ENCODE results near the gene USH1G. TPM values are rescaled to one million over a fixed set of nuclear protein-coding genes. Genes with fewer than 3 reads are reported as not detected.

The USH1G gene
- total RNA-seq, 1 experiment from 2014 or later = 0.48 TPM

DNA sequence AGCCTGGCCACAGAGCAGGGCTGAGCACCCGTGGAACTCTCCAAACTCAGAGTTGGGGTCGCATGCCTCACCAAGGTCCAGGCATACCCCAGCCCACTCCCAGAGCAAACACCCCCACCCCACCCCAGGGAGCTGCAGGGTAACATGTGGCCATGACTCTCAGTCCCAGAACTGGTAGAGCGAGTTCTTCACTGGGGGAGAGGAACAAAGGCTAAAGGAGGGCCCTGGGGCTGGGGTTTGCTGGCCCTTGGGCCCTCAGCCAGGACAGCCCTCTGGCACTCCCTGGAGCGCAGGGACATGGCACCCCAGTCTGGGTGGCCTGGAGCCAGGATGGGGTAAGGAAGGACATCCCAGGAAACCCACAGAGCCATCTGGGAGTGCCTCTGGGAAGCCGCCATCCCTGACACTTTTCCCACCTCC is 45.3 kb upstream of the USH1G start:
- TF ChIP-seq, protein P1, sequence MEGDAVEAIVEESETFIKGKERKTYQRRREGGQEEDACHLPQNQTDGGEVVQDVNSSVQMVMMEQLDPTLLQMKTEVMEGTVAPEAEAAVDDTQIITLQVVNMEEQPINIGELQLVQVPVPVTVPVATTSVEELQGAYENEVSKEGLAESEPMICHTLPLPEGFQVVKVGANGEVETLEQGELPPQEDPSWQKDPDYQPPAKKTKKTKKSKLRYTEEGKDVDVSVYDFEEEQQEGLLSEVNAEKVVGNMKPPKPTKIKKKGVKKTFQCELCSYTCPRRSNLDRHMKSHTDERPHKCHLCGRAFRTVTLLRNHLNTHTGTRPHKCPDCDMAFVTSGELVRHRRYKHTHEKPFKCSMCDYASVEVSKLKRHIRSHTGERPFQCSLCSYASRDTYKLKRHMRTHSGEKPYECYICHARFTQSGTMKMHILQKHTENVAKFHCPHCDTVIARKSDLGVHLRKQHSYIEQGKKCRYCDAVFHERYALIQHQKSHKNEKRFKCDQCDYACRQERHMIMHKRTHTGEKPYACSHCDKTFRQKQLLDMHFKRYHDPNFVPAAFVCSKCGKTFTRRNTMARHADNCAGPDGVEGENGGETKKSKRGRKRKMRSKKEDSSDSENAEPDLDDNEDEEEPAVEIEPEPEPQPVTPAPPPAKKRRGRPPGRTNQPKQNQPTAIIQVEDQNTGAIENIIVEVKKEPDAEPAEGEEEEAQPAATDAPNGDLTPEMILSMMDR (IDR thresholded peaks at IDR 0.05; ENCODE audit: insufficient read depth in 1 of 2, low read depth in 1 of 2, low read length in 1 of 2, severe bottlenecking in 1 of 2, unreplicated experiment in 1 of 2) = no peak
- intact Hi-C loops (cut with micrococcal nuclease; ENCODE audit: unreplicated experiment) = no loop called here
- H3K36me3 ChIP-seq (ENCODE audit: control insufficient read depth, insufficient read depth, low read length) = no peaks in the 10 kb centered on the region
- H3K4me3 ChIP-seq (ENCODE audit: low read depth, low read length) = no peak overlapping the region
- POLR2A ChIA-PET = interaction anchor here (1.0 kb wide), 1 partner anchor 19 kb away, joined by 4 read pairs; the partner anchor contains the start of gene CDR2L
- Mint-ChIP-seq H3K27me3 (ENCODE audit: insufficient read depth, unreplicated experiment) (no peaks in the 10 kb centered on the region), H3K9me3 (ENCODE audit: unreplicated experiment) (no peaks in the 10 kb centered on the region), H3K4me3 (ENCODE audit: unreplicated experiment) (peak overlapping the region; percentile 27), H3K36me3 (ENCODE audit: insufficient read depth, unreplicated experiment) (peaks cover 6% of the 10 kb centered on the region), H3K27ac (ENCODE audit: unreplicated experiment) (peak overlapping the region; percentile 83), H3K4me1 (ENCODE audit: low read depth, unreplicated experiment) (peaks cover 28% of the 10 kb centered on the region)
- DNase-seq = peak; percentile 73 to 78
- no peaks in the 10 kb centered on the region for H3K27me3 ChIP-seq (replicated peaks; ENCODE audit: control insufficient read depth, insufficient read depth, low read length)
- H3K9me3 ChIP-seq = no peaks in the 10 kb centered on the region
- CTCF ChIA-PET = interaction anchor here (0.6 to 1.5 kb wide), 4 partner anchors 19 to 91 kb away, joined by 3 to 12 read pairs (median 4); partner anchors contain the start of genes CDR2L and MRPL58
- BruUV-seq (replicated peaks) = no TSS peak
- H3K4me1 ChIP-seq = peaks cover 36% of the 10 kb centered on the region

DNA sequence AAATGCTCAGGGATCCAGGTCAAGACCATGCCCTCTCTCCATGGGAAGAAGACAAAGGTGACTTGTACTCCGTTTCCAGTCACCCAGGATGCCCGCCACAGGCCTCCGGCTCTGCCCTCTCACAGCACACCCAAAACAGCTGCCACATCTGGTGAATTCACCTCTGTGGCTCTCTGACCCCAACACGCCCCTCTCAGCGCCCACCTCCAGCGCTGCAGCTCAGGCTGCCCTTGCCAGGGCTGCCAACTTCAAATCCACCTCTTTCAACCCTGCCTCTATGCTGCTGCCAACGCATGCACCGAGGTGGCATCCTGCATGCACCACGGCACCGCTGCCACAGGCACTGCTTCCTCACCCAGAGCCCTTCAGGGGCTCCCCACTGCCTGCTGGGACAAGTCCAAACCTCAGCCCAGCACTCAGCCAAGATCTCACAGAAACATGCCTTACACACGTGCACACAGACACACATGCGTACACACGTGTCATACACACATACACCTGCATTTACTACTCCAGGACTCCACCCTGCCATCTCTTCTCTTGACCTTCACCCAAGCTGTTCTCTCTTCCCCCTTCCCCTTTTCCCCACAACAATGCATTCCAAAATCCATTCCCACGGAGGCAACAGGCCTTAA is 42.0 kb upstream of the USH1G start:
- no TSS peak for BruUV-seq (replicated peaks)
- intact Hi-C loops (cut with micrococcal nuclease; ENCODE audit: unreplicated experiment) = no loop called here
- no peak for DNase-seq
- Histone ChIP-seq H3K9me3 (no peaks in the 10 kb centered on the region), H3K4me1 (peaks cover 23% of the 10 kb centered on the region), H3K36me3 (ENCODE audit: control insufficient read depth, insufficient read depth, low read length) (no peaks in the 10 kb centered on the region), H3K27me3 (replicated peaks; ENCODE audit: control insufficient read depth, insufficient read depth, low read length) (no peaks in the 10 kb centered on the region), H3K4me3 (ENCODE audit: low read depth, low read length) (no peak overlapping the region)
- POLR2A ChIA-PET = no interaction called here
- Mint-ChIP-seq H3K36me3 (ENCODE audit: insufficient read depth, unreplicated experiment) (peaks cover 17% of the 10 kb centered on the region), H3K4me1 (ENCODE audit: low read depth, unreplicated experiment) (peaks cover 29% of the 10 kb centered on the region), H3K27ac (ENCODE audit: unreplicated experiment) (no peak overlapping the region), H3K27me3 (ENCODE audit: insufficient read depth, unreplicated experiment) (no peaks in the 10 kb centered on the region), H3K9me3 (ENCODE audit: unreplicated experiment) (no peaks in the 10 kb centered on the region), H3K4me3 (ENCODE audit: unreplicated experiment) (no peak overlapping the region)
- TF ChIP-seq, protein P1 (IDR thresholded peaks at IDR 0.05; ENCODE audit: insufficient read depth in 1 of 2, low read depth in 1 of 2, low read length in 1 of 2, severe bottlenecking in 1 of 2, unreplicated experiment in 1 of 2) = no peak
- CTCF ChIA-PET = no interaction called here

DNA sequence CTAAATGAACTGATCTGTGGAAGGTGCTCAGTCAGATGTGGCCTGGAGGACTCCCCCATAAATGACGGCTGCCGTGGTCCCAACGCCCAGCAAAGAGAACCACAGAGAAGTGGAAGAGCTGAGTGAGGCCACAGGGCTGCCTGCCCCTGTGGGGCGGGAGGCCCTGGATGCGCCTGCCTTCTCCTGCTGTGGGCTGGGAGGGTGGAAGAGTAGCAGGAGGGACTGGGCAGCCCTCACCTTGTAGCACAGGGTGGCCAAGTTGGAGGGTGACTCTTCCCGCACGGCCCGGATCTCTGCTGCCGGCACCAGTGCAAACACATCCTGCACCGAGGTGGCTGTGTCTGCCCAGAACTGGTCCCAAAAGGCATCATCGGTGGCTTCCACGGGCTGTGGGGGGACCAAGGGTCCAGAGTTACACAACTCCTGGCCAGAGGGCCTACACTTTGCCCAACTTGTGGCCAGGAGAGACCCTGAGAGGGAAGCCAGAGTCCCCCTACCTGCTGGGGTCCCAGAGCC is 41.2 kb upstream of the USH1G start:
- no TSS peak for BruUV-seq (replicated peaks)
- no peak overlapping the region for H3K4me3 ChIP-seq (ENCODE audit: low read depth, low read length)
- H3K27ac Mint-ChIP-seq (ENCODE audit: unreplicated experiment) = no peak overlapping the region
- H3K4me3 Mint-ChIP-seq (ENCODE audit: unreplicated experiment) = no peak overlapping the region
- H3K9me3 ChIP-seq = no peaks in the 10 kb centered on the region
- no peaks in the 10 kb centered on the region for H3K9me3 Mint-ChIP-seq (ENCODE audit: unreplicated experiment)
- CTCF ChIA-PET = interaction anchor here (0.6 to 1.5 kb wide), 3 partner anchors 41 to 237 kb away, joined by 3 to 5 read pairs (median 3); no protein-coding TSS in a partner anchor
- TF ChIP-seq, protein P1 (IDR thresholded peaks at IDR 0.05; ENCODE audit: insufficient read depth in 1 of 2, low read depth in 1 of 2, low read length in 1 of 2, severe bottlenecking in 1 of 2, unreplicated experiment in 1 of 2) = no peak
- no peak for DNase-seq
- POLR2A ChIA-PET = no interaction called here
- H3K36me3 Mint-ChIP-seq (ENCODE audit: insufficient read depth, unreplicated experiment) = peaks cover 24% of the 10 kb centered on the region
- peaks cover 1% of the 10 kb centered on the region; the same call in 1 of the 2 replicates for H3K36me3 ChIP-seq (ENCODE audit: control insufficient read depth, insufficient read depth, low read length)
- no peaks in the 10 kb centered on the region for H3K27me3 Mint-ChIP-seq (ENCODE audit: insufficient read depth, unreplicated experiment)
- peaks cover 22% of the 10 kb centered on the region for H3K4me1 ChIP-seq
- intact Hi-C loops (cut with micrococcal nuclease; ENCODE audit: unreplicated experiment) = no loop called here
- H3K27me3 ChIP-seq (replicated peaks; ENCODE audit: control insufficient read depth, insufficient read depth, low read length) = no peaks in the 10 kb centered on the region
- H3K4me1 Mint-ChIP-seq (ENCODE audit: low read depth, unreplicated experiment) = peaks cover 33% of the 10 kb centered on the region

All from Caco-2 (cell line).